Measurements from ENCODE around the gene PAFAH1B2. TPM values are rescaled to one million over a fixed set of nuclear protein-coding genes. Genes with fewer than 3 reads are reported as not detected.

PAFAH1B2 gene
- total RNA-seq, 1 experiment from 2014 or later, result 154 TPM

DNA sequence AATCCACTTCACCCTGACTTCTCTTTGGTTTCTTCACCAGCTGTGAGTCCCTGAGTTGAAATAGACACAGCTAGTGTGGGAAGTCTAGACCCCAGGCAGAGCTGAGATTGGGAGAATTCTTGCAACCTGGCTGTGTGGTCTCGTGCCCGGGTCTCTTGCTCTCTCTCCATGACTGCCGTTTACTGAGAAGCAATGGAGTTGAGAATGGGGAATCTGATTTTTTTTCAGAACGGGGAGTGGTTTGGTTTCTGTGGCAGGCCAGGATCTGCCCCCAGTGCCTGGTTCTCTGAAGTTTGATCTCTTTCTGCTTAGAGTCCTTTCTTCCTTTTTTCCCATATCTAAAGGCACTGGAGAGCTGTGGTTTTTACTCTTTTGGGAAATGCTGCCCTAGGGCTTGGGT is 35.9 kb downstream of the PAFAH1B2 start:
- Histone ChIP-seq H3K9me3 (ENCODE audit: control insufficient read depth in 1 of 2, insufficient read depth in 1 of 2, low read depth in 1 of 2, low read length in 2 of 2) (no peaks in the 10 kb centered on the region), H3K4me1 (ENCODE audit: control insufficient read depth in 1 of 2, insufficient read depth in 2 of 2, low read length in 2 of 2) (peaks cover 26 to 46% of the 10 kb centered on the region in 2 experiments), H3K27ac (ENCODE audit: low read depth, low read length) (peak overlapping the region; percentile 69; the same call in 1 of the 2 replicates), H4K20me1 (ENCODE audit: insufficient read depth) (no peaks in the 10 kb centered on the region), H3K9ac (ENCODE audit: low read length) (peak overlapping the region; percentile 82), H2AFZ (ENCODE audit: low read depth, low read length, poor library complexity, severe bottlenecking) (no peak overlapping the region), H3K9me2 (ENCODE audit: insufficient read depth) (no peaks in the 10 kb centered on the region), H3K36me3 (ENCODE audit: control insufficient read depth in 1 of 2, insufficient read depth in 2 of 2, low read length in 2 of 2) (no peaks in the 10 kb centered on the region; a peak in 1 of 4 replicates), H3K4me3 (replicated peaks in 1 of 2; ENCODE audit: low read depth in 1 of 2, low read length in 2 of 2) (peak overlapping the region; percentile 75 to 92), H3K4me2 (ENCODE audit: low read length) (peak overlapping the region; percentile 89), H3K79me2 (ENCODE audit: insufficient read depth, low read length) (no peaks in the 10 kb centered on the region), H3K27me3 (ENCODE audit: insufficient read depth, low read length) (no peaks in the 10 kb centered on the region)
- CTCF ChIA-PET, result interaction anchor here (1.2 to 5.3 kb wide), 3 partner anchors 42 to 389 kb away, joined by 3 to 30 read pairs (median 13); no protein-coding TSS in a partner anchor
- POLR2A ChIA-PET, result no interaction called here
- ATAC-seq (no peak), DNase-seq (ENCODE audit: low read depth, low spot score) (no peak)
- BruUV-seq (replicated peaks), result no TSS peak
- intact Hi-C loops (cut with micrococcal nuclease), result no loop called here
- RAD21 ChIA-PET (ENCODE audit: low non-redundant PET in 1 of 2, low total read pairs in 2 of 2, uncharacterized antibody in 2 of 2, unreplicated experiment in 2 of 2), result interaction anchor here in 1 of 2 experiments (1.2 kb wide), 1 partner anchor 47 kb away, joined by 3 read pairs; no protein-coding TSS in a partner anchor
- TF ChIP-seq YY1 (IDR thresholded peaks at IDR 0.05; ENCODE audit: extremely low read depth, insufficient replicate concordance, low read depth, low read length) (no peak), CEBPB (IDR thresholded peaks at IDR 0.05; ENCODE audit: low read depth) (no peak)
- TF ChIP-seq, protein P1, sequence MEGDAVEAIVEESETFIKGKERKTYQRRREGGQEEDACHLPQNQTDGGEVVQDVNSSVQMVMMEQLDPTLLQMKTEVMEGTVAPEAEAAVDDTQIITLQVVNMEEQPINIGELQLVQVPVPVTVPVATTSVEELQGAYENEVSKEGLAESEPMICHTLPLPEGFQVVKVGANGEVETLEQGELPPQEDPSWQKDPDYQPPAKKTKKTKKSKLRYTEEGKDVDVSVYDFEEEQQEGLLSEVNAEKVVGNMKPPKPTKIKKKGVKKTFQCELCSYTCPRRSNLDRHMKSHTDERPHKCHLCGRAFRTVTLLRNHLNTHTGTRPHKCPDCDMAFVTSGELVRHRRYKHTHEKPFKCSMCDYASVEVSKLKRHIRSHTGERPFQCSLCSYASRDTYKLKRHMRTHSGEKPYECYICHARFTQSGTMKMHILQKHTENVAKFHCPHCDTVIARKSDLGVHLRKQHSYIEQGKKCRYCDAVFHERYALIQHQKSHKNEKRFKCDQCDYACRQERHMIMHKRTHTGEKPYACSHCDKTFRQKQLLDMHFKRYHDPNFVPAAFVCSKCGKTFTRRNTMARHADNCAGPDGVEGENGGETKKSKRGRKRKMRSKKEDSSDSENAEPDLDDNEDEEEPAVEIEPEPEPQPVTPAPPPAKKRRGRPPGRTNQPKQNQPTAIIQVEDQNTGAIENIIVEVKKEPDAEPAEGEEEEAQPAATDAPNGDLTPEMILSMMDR (IDR thresholded peaks at IDR 0.05 in 2 of 3, conservative IDR thresholded peaks at IDR 0.05 in 1 of 3; ENCODE audit: borderline replicate concordance in 1 of 3, insufficient read depth in 1 of 3, low read depth in 2 of 3, low read length in 2 of 3), result no peak
- TF ChIP-seq, protein P2, sequence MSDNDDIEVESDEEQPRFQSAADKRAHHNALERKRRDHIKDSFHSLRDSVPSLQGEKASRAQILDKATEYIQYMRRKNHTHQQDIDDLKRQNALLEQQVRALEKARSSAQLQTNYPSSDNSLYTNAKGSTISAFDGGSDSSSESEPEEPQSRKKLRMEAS (IDR thresholded peaks at IDR 0.05), result no peak

Data from HCT116 (cell line).